Colonic mucosa (tissue), 4 donors: ENCODE results near the gene AEBP2. TPM values are rescaled to one million over a fixed set of nuclear protein-coding genes. Genes with fewer than 3 reads are reported as not detected.

Experiments
- DNase-seq: peaks from one replicate; pipeline ENCODE4 v3.0.0-alpha.2; 2020
- H3K27ac ChIP-seq: fragments of 200-600 bp; one replicate; pipeline ENCODE4 v1.8.0; 2021
- H3K27me3 ChIP-seq: fragments of 200-600 bp; one replicate; pipeline ENCODE4 v1.8.0; 2021
- H3K36me3 ChIP-seq: fragments of 200-600 bp; one replicate; pipeline ENCODE4 v1.8.0; 2021
- H3K4me1 ChIP-seq: fragments of 200-600 bp; one replicate; pipeline ENCODE4 v1.8.0; 2021; ENCODE audit warnings: mild to moderate bottlenecking
- H3K4me3 ChIP-seq: fragments of 200-600 bp; one replicate; pipeline ENCODE4 v1.8.0; 2021
- H3K9ac ChIP-seq, 2 donors: one replicate each; pipeline ENCODE4 v1.7.0; 2013; ENCODE audit warnings: control low read depth in 2 of 2, low read depth in 2 of 2, low read length in 2 of 2
- H3K9me3 ChIP-seq: fragments of 200-600 bp; one replicate; pipeline ENCODE4 v1.8.0; 2021
- intact Hi-C: fragments of 100-400 bp; cut with DNase I; formaldehyde crosslinking; loops from one replicate; pipeline ENCODE4 v1.14.1; 2022
- total RNA-seq, 2 donors: library from RNA; stranded (reverse); fragmentation: NEBNext Ultra II Directional in 1 of 2; extraction: Animal tissue kit (Norgen Biotek cat#: 25700) in 1 of 2; gene quantifications; one replicate each; pipeline ENCODE4 v1.2.1, GENCODE V29; 2021
- TF ChIP-seq, protein P1 (sequence below): fragments of 200-600 bp; IDR thresholded peaks from one replicate; pipeline ENCODE4 v1.8.0; 2022; ENCODE audit warnings: antibody characterized with exemption, mild to moderate bottlenecking
- donor health status: healthy.
- donor health status: DM: no; HTN: no; CAD: no.
- donor health status: DM: no; HTN: no; CAD: no.

AEBP2 gene
- total RNA-seq, 2 donors from 2014 or later = 25.5 to 37.7 TPM

DNA sequence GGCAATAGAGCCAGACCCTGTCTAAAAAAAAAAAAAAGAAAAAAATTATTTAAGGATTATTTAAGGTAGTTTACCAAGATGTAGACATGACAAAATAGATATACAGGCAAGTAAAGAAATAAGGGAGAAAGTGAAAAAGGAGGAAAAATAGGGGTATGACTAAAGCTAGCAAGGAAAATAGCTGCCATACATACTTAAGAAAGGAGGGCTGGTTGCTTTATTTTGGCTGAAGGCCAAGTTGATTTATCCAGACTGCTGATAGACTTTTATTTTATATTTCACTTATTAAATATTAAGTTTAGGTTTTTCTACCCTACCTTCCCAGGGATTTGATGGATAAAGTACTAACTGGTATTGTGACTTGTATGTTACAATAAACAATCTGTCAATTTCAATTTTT is 8.3 kb upstream of the AEBP2 start:
- no peaks in the 10 kb centered on the region for H3K4me1 ChIP-seq
- H3K9ac ChIP-seq = no peak overlapping the region
- no peaks in the 10 kb centered on the region for H3K36me3 ChIP-seq
- H3K4me3 ChIP-seq = no peak overlapping the region
- DNase-seq = no peak
- TF ChIP-seq, protein P1, sequence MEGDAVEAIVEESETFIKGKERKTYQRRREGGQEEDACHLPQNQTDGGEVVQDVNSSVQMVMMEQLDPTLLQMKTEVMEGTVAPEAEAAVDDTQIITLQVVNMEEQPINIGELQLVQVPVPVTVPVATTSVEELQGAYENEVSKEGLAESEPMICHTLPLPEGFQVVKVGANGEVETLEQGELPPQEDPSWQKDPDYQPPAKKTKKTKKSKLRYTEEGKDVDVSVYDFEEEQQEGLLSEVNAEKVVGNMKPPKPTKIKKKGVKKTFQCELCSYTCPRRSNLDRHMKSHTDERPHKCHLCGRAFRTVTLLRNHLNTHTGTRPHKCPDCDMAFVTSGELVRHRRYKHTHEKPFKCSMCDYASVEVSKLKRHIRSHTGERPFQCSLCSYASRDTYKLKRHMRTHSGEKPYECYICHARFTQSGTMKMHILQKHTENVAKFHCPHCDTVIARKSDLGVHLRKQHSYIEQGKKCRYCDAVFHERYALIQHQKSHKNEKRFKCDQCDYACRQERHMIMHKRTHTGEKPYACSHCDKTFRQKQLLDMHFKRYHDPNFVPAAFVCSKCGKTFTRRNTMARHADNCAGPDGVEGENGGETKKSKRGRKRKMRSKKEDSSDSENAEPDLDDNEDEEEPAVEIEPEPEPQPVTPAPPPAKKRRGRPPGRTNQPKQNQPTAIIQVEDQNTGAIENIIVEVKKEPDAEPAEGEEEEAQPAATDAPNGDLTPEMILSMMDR = no peak
- no peak overlapping the region for H3K27ac ChIP-seq
- no peaks in the 10 kb centered on the region for H3K9me3 ChIP-seq
- intact Hi-C loops = no loop called here
- H3K27me3 ChIP-seq = no peaks in the 10 kb centered on the region

DNA sequence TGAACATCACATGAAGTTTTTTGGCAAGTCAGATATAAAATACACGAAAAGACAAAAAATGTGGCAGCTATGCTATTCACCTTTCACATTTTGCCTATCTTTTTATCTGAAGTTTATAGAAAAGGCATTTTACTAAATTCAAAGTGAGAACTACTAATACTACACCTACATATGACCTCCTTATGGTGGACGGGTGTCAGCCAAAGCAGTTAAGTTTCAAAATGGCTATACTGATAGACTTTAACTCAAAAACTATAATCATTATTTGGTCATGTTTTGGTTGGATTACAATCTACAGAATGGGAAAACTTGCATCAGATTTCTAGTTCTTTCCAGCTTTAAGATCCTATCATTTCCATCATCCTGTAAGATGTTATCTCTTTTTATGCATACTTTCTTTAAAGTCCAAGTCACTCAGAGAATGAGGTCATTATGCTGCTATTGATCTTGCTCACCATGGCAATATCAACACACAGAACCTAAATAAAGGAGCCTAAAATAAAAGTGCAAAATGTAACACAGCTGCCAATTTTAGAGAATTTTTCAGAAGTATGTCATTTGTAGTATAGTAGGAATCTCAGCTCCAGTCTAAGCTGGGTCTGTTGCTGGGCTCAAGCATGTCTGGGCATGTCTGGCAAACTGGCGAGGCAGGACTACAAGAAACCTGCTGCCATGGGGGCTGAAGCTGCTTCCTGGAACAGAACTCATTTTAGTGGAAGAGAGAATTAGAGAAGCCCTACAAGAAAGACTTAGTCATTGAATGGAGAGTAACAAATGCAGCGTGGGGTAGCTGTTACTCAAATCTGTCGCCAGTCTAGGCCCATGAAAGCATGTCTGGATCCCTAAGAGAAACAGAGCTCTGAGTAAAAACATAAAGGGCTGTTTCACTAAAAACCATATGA is 7.6 kb upstream of the AEBP2 start:
- no peak for DNase-seq
- Histone ChIP-seq H3K4me1 (no peaks in the 10 kb centered on the region), H3K36me3 (no peaks in the 10 kb centered on the region), H3K27ac (no peak overlapping the region), H3K4me3 (no peak overlapping the region), H3K27me3 (no peaks in the 10 kb centered on the region), H3K9ac (no peak overlapping the region), H3K9me3 (no peaks in the 10 kb centered on the region)
- TF ChIP-seq, protein P1 = no peak
- intact Hi-C loops = no loop called here

DNA sequence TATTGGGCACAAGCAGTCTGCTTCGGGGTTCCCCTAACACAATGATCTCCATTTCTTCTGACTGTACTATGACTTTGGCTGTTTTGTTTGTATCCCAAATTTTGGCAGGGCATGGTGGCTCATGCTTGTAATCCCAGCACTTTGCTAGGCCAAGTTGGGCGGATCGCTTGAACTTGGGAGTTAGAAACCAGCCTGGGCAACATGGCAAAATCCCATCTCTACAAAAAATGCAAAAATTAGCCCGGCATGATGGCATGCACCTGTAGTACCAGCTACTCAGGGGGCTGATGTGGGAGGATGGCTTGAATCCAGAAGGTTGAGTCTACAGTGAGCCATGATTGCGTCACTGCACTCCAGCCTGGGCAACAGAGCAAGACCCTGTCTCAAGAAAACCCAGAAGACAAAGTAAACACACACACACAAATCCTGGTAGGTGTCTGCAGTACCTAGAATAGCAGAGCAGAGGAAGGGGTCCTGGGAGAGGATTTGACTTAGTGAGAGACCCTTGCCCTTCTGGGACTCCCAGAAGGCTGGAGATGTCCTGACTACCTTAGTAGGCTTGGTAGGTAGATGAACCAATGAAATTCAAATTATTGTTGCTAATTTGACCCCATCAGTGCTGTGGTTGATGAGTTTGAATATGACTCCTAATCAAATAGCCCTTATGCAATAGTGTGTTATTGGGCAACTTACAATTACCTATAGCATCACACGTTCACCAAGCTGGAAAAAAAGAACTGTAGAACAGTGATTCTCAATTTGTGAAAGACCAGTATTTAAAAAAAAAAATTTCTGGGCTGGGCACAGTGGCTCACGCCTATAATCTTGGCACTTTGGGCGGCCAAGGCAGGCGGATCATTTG is 6.8 kb upstream of the AEBP2 start:
- Histone ChIP-seq H3K4me1 (no peaks in the 10 kb centered on the region), H3K27me3 (no peaks in the 10 kb centered on the region), H3K27ac (no peak overlapping the region), H3K9ac (no peak overlapping the region), H3K9me3 (no peaks in the 10 kb centered on the region), H3K36me3 (no peaks in the 10 kb centered on the region), H3K4me3 (no peak overlapping the region)
- no peak for DNase-seq
- intact Hi-C loops = no loop called here
- TF ChIP-seq, protein P1 = no peak

DNA sequence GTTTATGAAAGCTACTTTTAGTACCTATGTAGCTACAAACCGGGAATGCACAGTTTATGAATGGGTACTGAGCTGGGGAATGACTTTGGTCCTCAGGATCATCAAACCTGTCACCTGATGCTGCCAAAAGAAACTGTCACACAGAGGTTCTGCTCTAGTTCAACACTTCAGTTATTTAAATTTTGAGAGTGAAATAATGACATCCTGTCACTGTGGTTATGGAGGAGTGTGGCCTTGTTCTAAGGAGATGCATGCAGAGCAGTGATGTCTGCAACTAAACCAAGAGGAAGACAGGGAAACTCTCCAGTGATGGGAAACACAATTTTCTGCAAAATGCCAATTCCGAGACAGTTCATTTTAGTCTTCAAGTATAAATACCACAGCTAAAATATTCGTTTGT is 4.8 kb upstream of the AEBP2 start:
- Histone ChIP-seq H3K4me3 (no peak overlapping the region), H3K9me3 (no peaks in the 10 kb centered on the region), H3K4me1 (no peaks in the 10 kb centered on the region), H3K27me3 (no peaks in the 10 kb centered on the region), H3K9ac (no peak overlapping the region), H3K36me3 (no peaks in the 10 kb centered on the region), H3K27ac (no peak overlapping the region)
- TF ChIP-seq, protein P1 = no peak
- intact Hi-C loops = no loop called here
- no peak for DNase-seq

DNA sequence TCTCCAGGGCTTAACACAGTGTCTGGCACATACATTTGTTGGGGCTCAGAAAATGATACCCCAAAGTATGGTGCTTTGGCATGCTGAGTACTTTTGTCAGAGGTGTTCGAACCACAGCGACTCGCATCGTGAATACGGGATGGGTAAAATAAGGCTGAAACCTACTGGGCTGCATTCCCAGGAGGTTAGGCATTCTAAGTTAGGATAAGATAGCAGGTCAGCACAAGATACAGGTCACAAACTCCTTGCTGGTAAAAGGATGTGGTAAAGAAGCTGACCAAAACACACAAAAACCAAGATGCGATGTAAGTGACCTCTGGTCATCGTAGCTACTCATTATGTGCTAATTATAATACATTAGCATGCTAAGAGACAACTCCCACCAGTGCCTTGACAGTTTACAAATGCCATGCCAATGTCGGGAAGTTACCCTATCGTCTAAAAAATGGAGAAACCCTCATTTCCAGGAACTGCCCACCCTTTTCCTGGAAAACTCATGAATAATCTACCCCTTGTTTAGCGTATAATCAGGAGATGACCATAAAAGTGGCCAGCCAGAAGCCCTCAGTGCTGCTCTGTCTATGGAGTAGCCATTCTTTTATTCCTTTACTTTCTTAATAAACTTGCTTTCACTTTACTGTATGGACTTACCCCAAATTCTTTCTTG is 3.3 kb upstream of the AEBP2 start:
- intact Hi-C loops = no loop called here
- no peak for DNase-seq
- H3K27ac ChIP-seq = no peak overlapping the region
- no peaks in the 10 kb centered on the region for H3K4me1 ChIP-seq
- no peaks in the 10 kb centered on the region for H3K9me3 ChIP-seq
- H3K27me3 ChIP-seq = no peaks in the 10 kb centered on the region
- H3K36me3 ChIP-seq = no peaks in the 10 kb centered on the region
- no peak overlapping the region for H3K9ac ChIP-seq
- TF ChIP-seq, protein P1 = no peak
- H3K4me3 ChIP-seq = no peak overlapping the region
